ENCODE data around the gene SRGAP1.

Gene SRGAP1

DNA sequence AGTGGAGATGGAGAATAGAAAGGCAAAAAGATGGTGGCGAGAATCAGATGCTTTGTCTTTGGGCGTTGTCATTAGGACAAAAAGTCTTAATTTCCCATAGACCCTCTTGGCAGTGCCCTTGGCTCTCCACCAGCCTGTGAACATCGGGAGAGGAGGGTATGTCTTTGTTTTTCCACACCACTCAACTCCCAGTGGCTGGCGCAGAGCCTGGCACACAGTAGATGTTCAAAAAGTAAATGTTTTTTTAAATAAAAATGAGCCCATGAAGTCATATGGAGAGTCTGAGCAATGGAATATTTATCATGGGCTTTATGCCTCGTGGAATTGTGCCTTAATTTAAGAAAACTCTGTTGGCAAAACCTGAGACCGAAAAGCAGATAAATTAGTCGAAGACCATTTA lies 90.4 kb downstream of the SRGAP1 start:
- no peaks in the 10 kb centered on the region for H3F3A ChIP-seq (ENCODE audit: insufficient read depth, low read length)
- DNase-seq = no peak
- no peaks in the 10 kb centered on the region for H3K27me3 ChIP-seq (replicated peaks; ENCODE audit: insufficient read depth, low read length)
- H4K20me1 ChIP-seq (ENCODE audit: insufficient read depth, low read length) = no peaks in the 10 kb centered on the region
- no peak overlapping the region for H3K9ac ChIP-seq (ENCODE audit: low read length)
- H3K79me2 ChIP-seq (ENCODE audit: low read length) = no peaks in the 10 kb centered on the region
- no peak overlapping the region for H3K4me2 ChIP-seq (ENCODE audit: low read depth, low read length)
- no peak overlapping the region for H2AFZ ChIP-seq (ENCODE audit: low read length)
- H3K4me3 ChIP-seq (ENCODE audit: low read length) = no peak overlapping the region
- no peaks in the 10 kb centered on the region for H3K9me2 ChIP-seq (replicated peaks; ENCODE audit: insufficient read depth, low read length)
- no peaks in the 10 kb centered on the region for H3K36me3 ChIP-seq (replicated peaks; ENCODE audit: insufficient read depth, low read length)
- no peak overlapping the region for H3K27ac ChIP-seq (ENCODE audit: low read length)
- TF ChIP-seq EZH2 (optimal IDR thresholded peaks at IDR 0.05; ENCODE audit: low read depth, low read length) (no peak), EZH2phosphoT487 (IDR thresholded peaks at IDR 0.05; ENCODE audit: low read length) (no peak)
- TF ChIP-seq, protein P1, sequence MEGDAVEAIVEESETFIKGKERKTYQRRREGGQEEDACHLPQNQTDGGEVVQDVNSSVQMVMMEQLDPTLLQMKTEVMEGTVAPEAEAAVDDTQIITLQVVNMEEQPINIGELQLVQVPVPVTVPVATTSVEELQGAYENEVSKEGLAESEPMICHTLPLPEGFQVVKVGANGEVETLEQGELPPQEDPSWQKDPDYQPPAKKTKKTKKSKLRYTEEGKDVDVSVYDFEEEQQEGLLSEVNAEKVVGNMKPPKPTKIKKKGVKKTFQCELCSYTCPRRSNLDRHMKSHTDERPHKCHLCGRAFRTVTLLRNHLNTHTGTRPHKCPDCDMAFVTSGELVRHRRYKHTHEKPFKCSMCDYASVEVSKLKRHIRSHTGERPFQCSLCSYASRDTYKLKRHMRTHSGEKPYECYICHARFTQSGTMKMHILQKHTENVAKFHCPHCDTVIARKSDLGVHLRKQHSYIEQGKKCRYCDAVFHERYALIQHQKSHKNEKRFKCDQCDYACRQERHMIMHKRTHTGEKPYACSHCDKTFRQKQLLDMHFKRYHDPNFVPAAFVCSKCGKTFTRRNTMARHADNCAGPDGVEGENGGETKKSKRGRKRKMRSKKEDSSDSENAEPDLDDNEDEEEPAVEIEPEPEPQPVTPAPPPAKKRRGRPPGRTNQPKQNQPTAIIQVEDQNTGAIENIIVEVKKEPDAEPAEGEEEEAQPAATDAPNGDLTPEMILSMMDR (IDR thresholded peaks at IDR 0.05; ENCODE audit: low read length) = no peak
- H3K9me3 ChIP-seq (replicated peaks; ENCODE audit: insufficient read depth, low read length) = no peaks in the 10 kb centered on the region
- H3K4me1 ChIP-seq (ENCODE audit: low read length) = no peaks in the 10 kb centered on the region

DNA sequence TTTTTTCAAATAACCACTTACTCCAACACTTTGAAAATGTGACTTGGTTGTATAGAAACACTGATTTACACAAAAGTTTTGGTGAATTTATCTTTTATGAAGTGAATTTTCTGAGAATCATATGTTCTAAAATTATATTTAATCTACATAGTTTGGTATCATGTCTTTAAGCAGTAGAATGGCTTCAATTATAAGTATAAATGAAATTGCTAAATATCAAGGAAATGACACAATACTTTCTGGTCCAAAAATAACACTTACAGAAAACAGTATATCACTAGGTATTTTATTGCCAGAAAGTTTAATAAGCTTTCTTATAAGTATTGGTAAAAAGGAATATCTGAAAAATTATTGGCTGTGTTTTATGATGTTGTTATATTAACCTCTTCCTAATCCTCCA lies 90.9 kb downstream of the SRGAP1 start:
- Histone ChIP-seq H3K36me3 (replicated peaks; ENCODE audit: insufficient read depth, low read length) (no peaks in the 10 kb centered on the region), H3K4me1 (ENCODE audit: low read length) (no peaks in the 10 kb centered on the region), H4K20me1 (ENCODE audit: insufficient read depth, low read length) (no peaks in the 10 kb centered on the region), H3K9me2 (replicated peaks; ENCODE audit: insufficient read depth, low read length) (no peaks in the 10 kb centered on the region), H3K9me3 (replicated peaks; ENCODE audit: insufficient read depth, low read length) (no peaks in the 10 kb centered on the region), H2AFZ (ENCODE audit: low read length) (no peak overlapping the region), H3K27ac (ENCODE audit: low read length) (no peak overlapping the region), H3K9ac (ENCODE audit: low read length) (no peak overlapping the region), H3K79me2 (ENCODE audit: low read length) (no peaks in the 10 kb centered on the region), H3K27me3 (replicated peaks; ENCODE audit: insufficient read depth, low read length) (no peaks in the 10 kb centered on the region), H3K4me3 (ENCODE audit: low read length) (no peak overlapping the region), H3K4me2 (ENCODE audit: low read depth, low read length) (no peak overlapping the region), H3F3A (ENCODE audit: insufficient read depth, low read length) (no peaks in the 10 kb centered on the region)
- DNase-seq = no peak
- TF ChIP-seq, protein P1 (IDR thresholded peaks at IDR 0.05; ENCODE audit: low read length) = no peak
- TF ChIP-seq EZH2 (optimal IDR thresholded peaks at IDR 0.05; ENCODE audit: low read depth, low read length) = no peak
- no peak for TF ChIP-seq EZH2phosphoT487 (IDR thresholded peaks at IDR 0.05; ENCODE audit: low read length)

DNA sequence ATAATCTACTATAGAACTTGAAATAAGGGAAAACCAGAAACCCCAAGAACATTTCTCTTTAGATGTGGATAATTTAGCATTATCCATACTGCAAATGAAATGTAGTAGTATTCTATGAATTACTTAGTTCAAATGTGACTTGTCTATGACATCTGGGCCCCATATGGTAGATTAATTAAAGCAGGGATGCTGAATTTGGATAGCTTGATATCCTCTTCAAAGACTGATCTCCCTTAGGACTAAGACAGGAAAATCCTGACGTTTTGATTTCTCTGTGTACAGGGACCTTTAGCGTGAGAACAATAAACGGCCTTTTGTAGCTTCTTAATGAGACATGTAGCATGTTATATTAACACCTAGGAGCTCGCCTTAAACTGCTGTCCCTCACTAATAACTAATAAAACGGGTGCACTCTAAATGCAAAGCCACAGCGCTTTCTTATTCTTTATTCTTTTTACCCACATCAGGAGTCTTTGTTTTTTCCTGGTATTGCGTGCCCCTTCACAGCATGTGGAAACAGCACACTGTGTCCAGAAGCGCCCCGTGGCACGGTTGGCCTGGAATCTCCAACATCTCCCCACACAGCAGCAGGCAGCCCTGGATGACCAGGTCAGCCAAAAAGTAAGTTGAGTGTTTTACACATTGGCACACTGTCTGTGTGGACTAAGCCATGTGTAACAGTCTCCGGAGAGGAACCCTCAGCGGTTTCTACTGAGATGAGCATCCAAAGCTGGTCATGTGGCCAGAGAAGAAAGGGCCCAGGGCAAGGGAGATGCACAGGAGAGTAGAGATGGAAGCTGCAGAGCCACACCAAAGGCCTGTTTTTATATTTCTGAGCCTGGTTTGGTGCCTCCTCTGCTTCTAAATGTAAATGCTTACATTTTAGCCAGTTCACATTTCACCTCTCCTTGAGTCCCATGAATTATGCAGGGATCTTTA lies 93.1 kb downstream of the SRGAP1 start:
- Histone ChIP-seq H3K4me3 (ENCODE audit: low read length) (no peak overlapping the region), H3K36me3 (replicated peaks; ENCODE audit: insufficient read depth, low read length) (no peaks in the 10 kb centered on the region), H3K9me3 (replicated peaks; ENCODE audit: insufficient read depth, low read length) (no peaks in the 10 kb centered on the region), H3K27ac (ENCODE audit: low read length) (no peak overlapping the region), H3K9me2 (replicated peaks; ENCODE audit: insufficient read depth, low read length) (no peaks in the 10 kb centered on the region), H3K27me3 (replicated peaks; ENCODE audit: insufficient read depth, low read length) (no peaks in the 10 kb centered on the region), H2AFZ (ENCODE audit: low read length) (no peak overlapping the region), H4K20me1 (ENCODE audit: insufficient read depth, low read length) (no peaks in the 10 kb centered on the region), H3K79me2 (ENCODE audit: low read length) (no peaks in the 10 kb centered on the region), H3K4me1 (ENCODE audit: low read length) (no peaks in the 10 kb centered on the region), H3K4me2 (ENCODE audit: low read depth, low read length) (no peak overlapping the region), H3F3A (ENCODE audit: insufficient read depth, low read length) (no peaks in the 10 kb centered on the region), H3K9ac (ENCODE audit: low read length) (no peak overlapping the region)
- TF ChIP-seq EZH2phosphoT487 (IDR thresholded peaks at IDR 0.05; ENCODE audit: low read length) (no peak), EZH2 (optimal IDR thresholded peaks at IDR 0.05; ENCODE audit: low read depth, low read length) (no peak)
- TF ChIP-seq, protein P1 (IDR thresholded peaks at IDR 0.05; ENCODE audit: low read length) = no peak
- no peak for DNase-seq
